Measurements from ENCODE around the gene DSC1. TPM values are rescaled to one million over a fixed set of nuclear protein-coding genes. Genes with fewer than 3 reads are reported as not detected.
"Not testable (repeated sequence)": the region's sequence is repeated elsewhere in the genome, so short reads cannot be mapped to it uniquely, and the experiment has no call there.

The DSC1 gene
- total and polyA plus RNA-seq, 5 donors, result 8.9 to 87.5 (median 42.9) TPM

GRCh38 chr18:31138709-31139108 is 23.9 kb downstream of the DSC1 start:
- 68% methylated on average over 1 of the region's 1 CpG for WGBS
- Histone ChIP-seq H3K27ac (ENCODE audit: low read length) (no peak overlapping the region), H3K4me1 (ENCODE audit: control insufficient read depth, insufficient read depth, low read length) (no peaks in the 10 kb centered on the region), H3K9me3 (ENCODE audit: control insufficient read depth, low read length) (no peaks in the 10 kb centered on the region), H3K4me3 (ENCODE audit: low read length) (no peak overlapping the region), H3K27me3 (ENCODE audit: control insufficient read depth, insufficient read depth) (no peaks in the 10 kb centered on the region)
- DNase-seq (no peak), ATAC-seq (no peak)
- intact Hi-C loops (cut with DNase I), result no loop called here

GRCh38 chr18:31134988-31135529 is 27.6 kb downstream of the DSC1 start:
- H3K4me3 ChIP-seq (ENCODE audit: low read length), result no peak overlapping the region
- intact Hi-C loops (cut with DNase I), result no loop called here
- no peaks in the 10 kb centered on the region for H3K9me3 ChIP-seq (ENCODE audit: control insufficient read depth, low read length)
- WGBS, result 63% methylated on average over 4 of the region's 4 CpGs
- H3K27me3 ChIP-seq (ENCODE audit: control insufficient read depth, insufficient read depth), result no peaks in the 10 kb centered on the region
- ATAC-seq (no peak), DNase-seq (no peak)
- H3K27ac ChIP-seq (ENCODE audit: low read length), result no peak overlapping the region
- no peaks in the 10 kb centered on the region for H3K4me1 ChIP-seq (ENCODE audit: control insufficient read depth, insufficient read depth, low read length)

- Histone ChIP-seq H3K27ac (ENCODE audit: low read length) (no peak overlapping the region), H3K4me1 (ENCODE audit: control insufficient read depth, insufficient read depth, low read length) (no peaks in the 10 kb centered on the region), H3K9me3 (ENCODE audit: control insufficient read depth, low read length) (no peaks in the 10 kb centered on the region), H3K27me3 (ENCODE audit: control insufficient read depth, insufficient read depth) (no peaks in the 10 kb centered on the region), H3K4me3 (ENCODE audit: low read length) (no peak overlapping the region)
- no peak for ATAC-seq
- DNase-seq, result no peak
- intact Hi-C loops (cut with DNase I), result no loop called here
- WGBS, result 76% methylated on average over 1 of the region's 1 CpG
Measured at GRCh38 chr18:31129398-31130115, 33.1 kb downstream of the DSC1 start.

GRCh38 chr18:31125878-31126277 is 36.8 kb downstream of the DSC1 start:
- Histone ChIP-seq H3K27me3 (ENCODE audit: control insufficient read depth, insufficient read depth) (no peaks in the 10 kb centered on the region), H3K4me1 (ENCODE audit: control insufficient read depth, insufficient read depth, low read length) (no peaks in the 10 kb centered on the region), H3K9me3 (ENCODE audit: control insufficient read depth, low read length) (no peaks in the 10 kb centered on the region), H3K27ac (ENCODE audit: low read length) (no peak overlapping the region), H3K4me3 (ENCODE audit: low read length) (no peak overlapping the region)
- intact Hi-C loops (cut with DNase I), result no loop called here
- DNase-seq (no peak), ATAC-seq (no peak)
- WGBS, result 89% methylated on average over 1 of the region's 1 CpG

GRCh38 chr18:31123125-31123524 is 39.5 kb downstream of the DSC1 start:
- H3K9me3 ChIP-seq (ENCODE audit: control insufficient read depth, low read length); intact Hi-C loops (cut with DNase I); H3K4me1 ChIP-seq (ENCODE audit: control insufficient read depth, insufficient read depth, low read length); DNase-seq; H3K4me3 ChIP-seq (ENCODE audit: low read length); H3K27me3 ChIP-seq (ENCODE audit: control insufficient read depth, insufficient read depth); ATAC-seq; H3K27ac ChIP-seq (ENCODE audit: low read length): not testable (repeated sequence)
- WGBS, result 93% methylated on average over 2 of the region's 2 CpGs

GRCh38 chr18:31120594-31120993 is 42.1 kb downstream of the DSC1 start:
- no peaks in the 10 kb centered on the region for H3K27me3 ChIP-seq (ENCODE audit: control insufficient read depth, insufficient read depth)
- no peaks in the 10 kb centered on the region for H3K4me1 ChIP-seq (ENCODE audit: control insufficient read depth, insufficient read depth, low read length)
- ATAC-seq (no peak), DNase-seq (no peak)
- WGBS, result 68% methylated on average over 2 of the region's 2 CpGs
- no peak overlapping the region for H3K4me3 ChIP-seq (ENCODE audit: low read length)
- no peak overlapping the region for H3K27ac ChIP-seq (ENCODE audit: low read length)
- no peaks in the 10 kb centered on the region for H3K9me3 ChIP-seq (ENCODE audit: control insufficient read depth, low read length)
- intact Hi-C loops (cut with DNase I), result no loop called here

- WGBS, result 65% methylated on average over 2 of the region's 2 CpGs
- Histone ChIP-seq H3K4me1 (ENCODE audit: control insufficient read depth, insufficient read depth, low read length) (no peaks in the 10 kb centered on the region), H3K27ac (ENCODE audit: low read length) (no peak overlapping the region), H3K27me3 (ENCODE audit: control insufficient read depth, insufficient read depth) (no peaks in the 10 kb centered on the region), H3K4me3 (ENCODE audit: low read length) (no peak overlapping the region), H3K9me3 (ENCODE audit: control insufficient read depth, low read length) (no peaks in the 10 kb centered on the region)
- ATAC-seq, result no peak
- DNase-seq, result no peak
- intact Hi-C loops (cut with DNase I), result no loop called here
Measured at GRCh38 chr18:31116853-31117595, 45.6 kb downstream of the DSC1 start.

GRCh38 chr18:31112804-31113203 is 49.9 kb downstream of the DSC1 start:
- H3K9me3 ChIP-seq (ENCODE audit: control insufficient read depth, low read length), result no peaks in the 10 kb centered on the region
- H3K27ac ChIP-seq (ENCODE audit: low read length), result no peak overlapping the region
- intact Hi-C loops (cut with DNase I), result no loop called here
- ATAC-seq (no peak), DNase-seq (no peak)
- H3K4me3 ChIP-seq (ENCODE audit: low read length), result no peak overlapping the region
- H3K4me1 ChIP-seq (ENCODE audit: control insufficient read depth, insufficient read depth, low read length), result no peaks in the 10 kb centered on the region
- no peaks in the 10 kb centered on the region for H3K27me3 ChIP-seq (ENCODE audit: control insufficient read depth, insufficient read depth)
- WGBS, result 87% methylated on average over 2 of the region's 2 CpGs

GRCh38 chr18:31105733-31106132 is 56.9 kb downstream of the DSC1 start:
- Histone ChIP-seq H3K9me3 (ENCODE audit: control insufficient read depth, low read length) (no peaks in the 10 kb centered on the region), H3K27ac (ENCODE audit: low read length) (no peak overlapping the region), H3K4me1 (ENCODE audit: control insufficient read depth, insufficient read depth, low read length) (peaks cover 2% of the 10 kb centered on the region), H3K4me3 (ENCODE audit: low read length) (no peak overlapping the region), H3K27me3 (ENCODE audit: control insufficient read depth, insufficient read depth) (no peaks in the 10 kb centered on the region)
- 83% methylated on average over 3 of the region's 3 CpGs for WGBS
- DNase-seq (no peak), ATAC-seq (no peak)
- intact Hi-C loops (cut with DNase I), result loop anchor here in 1 of 4 donors (5.0 kb wide), 1 partner anchor 252 kb away; no protein-coding TSS in a partner anchor

- Histone ChIP-seq H3K27me3 (ENCODE audit: control insufficient read depth, insufficient read depth) (no peaks in the 10 kb centered on the region), H3K27ac (ENCODE audit: low read length) (no peak overlapping the region), H3K4me3 (ENCODE audit: low read length) (no peak overlapping the region), H3K4me1 (ENCODE audit: control insufficient read depth, insufficient read depth, low read length) (peaks cover 2% of the 10 kb centered on the region), H3K9me3 (ENCODE audit: control insufficient read depth, low read length) (no peaks in the 10 kb centered on the region)
- intact Hi-C loops (cut with DNase I), result no loop called here
- DNase-seq (no peak), ATAC-seq (no peak)
- WGBS, result 41% methylated on average over 3 of the region's 3 CpGs
Measured at GRCh38 chr18:31104444-31104843, 58.2 kb downstream of the DSC1 start.

GRCh38 chr18:31103423-31103822 is 59.2 kb downstream of the DSC1 start:
- no peak overlapping the region for H3K27ac ChIP-seq (ENCODE audit: low read length)
- intact Hi-C loops (cut with DNase I), result no loop called here
- H3K4me1 ChIP-seq (ENCODE audit: control insufficient read depth, insufficient read depth, low read length), result peaks cover 2% of the 10 kb centered on the region
- no peaks in the 10 kb centered on the region for H3K27me3 ChIP-seq (ENCODE audit: control insufficient read depth, insufficient read depth)
- no peak overlapping the region for H3K4me3 ChIP-seq (ENCODE audit: low read length)
- DNase-seq (no peak), ATAC-seq (no peak)
- WGBS, result 87% methylated on average over 3 of the region's 3 CpGs
- no peaks in the 10 kb centered on the region for H3K9me3 ChIP-seq (ENCODE audit: control insufficient read depth, low read length)

Measured in right cardiac atrium (tissue), 5 donors.